Stimulated activated CD4-positive, alpha-beta T cell treated with anti-CD3 and anti-CD28 coated beads, Interleukin-4, amount 100 ng/mL, for 48 hours (primary cell): ENCODE results near the gene CEBPB.
"Not testable (repeated sequence)": the region's sequence is repeated elsewhere in the genome, so short reads cannot be mapped to it uniquely, and the experiment has no call there.

Experiments
- DNase-seq, 2 donors: peaks; one replicate each; pipeline ENCODE4 v3.0.0-alpha.2; 2020; ENCODE audit warnings: low read depth in 2 of 2

The CEBPB gene

GRCh38 chr20:50193199-50193835 lies 2.7 kb downstream of the CEBPB start:
- DNase-seq: no peak

- no peak for DNase-seq
Observed at GRCh38 chr20:50193836-50194421, 3.3 kb downstream of the CEBPB start.

- DNase-seq: no peak
Observed at GRCh38 chr20:50194422-50194830, 3.8 kb downstream of the CEBPB start.

- DNase-seq: no peak
Observed at GRCh38 chr20:50194831-50195523, 4.3 kb downstream of the CEBPB start.

- no peak for DNase-seq
Observed at GRCh38 chr20:50195524-50196120, 5.0 kb downstream of the CEBPB start.

- no peak for DNase-seq
Observed at GRCh38 chr20:50196248-50196647, 5.6 kb downstream of the CEBPB start.

- no peak for DNase-seq
Observed at GRCh38 chr20:50196896-50197295, 6.3 kb downstream of the CEBPB start.

- no peak for DNase-seq
Observed at GRCh38 chr20:50197463-50198179, 7.0 kb downstream of the CEBPB start.

GRCh38 chr20:50198180-50198666 lies 7.6 kb downstream of the CEBPB start:
- DNase-seq: no peak

GRCh38 chr20:50198716-50199115 lies 8.1 kb downstream of the CEBPB start:
- no peak for DNase-seq

- no peak for DNase-seq
Observed at GRCh38 chr20:50199703-50200102, 9.1 kb downstream of the CEBPB start.

- DNase-seq: no peak
Observed at GRCh38 chr20:50200482-50201104, 10.0 kb downstream of the CEBPB start.

GRCh38 chr20:50201710-50202109 lies 11.1 kb downstream of the CEBPB start:
- DNase-seq: not testable (repeated sequence)

GRCh38 chr20:50202677-50203076 lies 12.0 kb downstream of the CEBPB start:
- no peak for DNase-seq

GRCh38 chr20:50203951-50204937 lies 13.6 kb downstream of the CEBPB start:
- DNase-seq: no peak

GRCh38 chr20:50207026-50207425 lies 16.4 kb downstream of the CEBPB start:
- DNase-seq: no peak

GRCh38 chr20:50208085-50208491 lies 17.5 kb downstream of the CEBPB start:
- DNase-seq: no peak

GRCh38 chr20:50208815-50209214 lies 18.2 kb downstream of the CEBPB start:
- not testable (repeated sequence) for DNase-seq

GRCh38 chr20:50210066-50210619 lies 19.5 kb downstream of the CEBPB start:
- DNase-seq: no peak

GRCh38 chr20:50211091-50211490 lies 20.5 kb downstream of the CEBPB start:
- DNase-seq: no peak
